Smooth muscle cell of the brain vasculature (primary cell): Measurements from ENCODE around the gene UTP11.

Experiments used
- DNase-seq: peaks from one replicate; pipeline ENCODE4 v3.0.0-alpha.2; 2012; ENCODE audit warnings: low read depth, low spot score

Gene UTP11

GRCh38 chr1:38003261-38004250, 9.0 kb upstream of the UTP11 start:
- no peak for DNase-seq

GRCh38 chr1:38004284-38005108, 8.0 kb upstream of the UTP11 start:
- DNase-seq, result no peak

- no peak for DNase-seq
Measured at GRCh38 chr1:38005195-38006007, 7.1 kb upstream of the UTP11 start, which contains the start of gene FHL3. TSS of gene FHL3 (minus strand) at chr1:38005514. CDS start at chr1:37999412, 6,102 bp downstream.

GRCh38 chr1:38006008-38006828, 6.3 kb upstream of the UTP11 start:
- no peak for DNase-seq

- no peak for DNase-seq
Measured at GRCh38 chr1:38009088-38009840, 3.3 kb upstream of the UTP11 start.

GRCh38 chr1:38009841-38010180, 2.7 kb upstream of the UTP11 start:
- no peak for DNase-seq

- no peak for DNase-seq
Measured at GRCh38 chr1:38013227-38013622, 691 bp downstream of the UTP11 start.

GRCh38 chr1:38014171-38014570, 1.6 kb downstream of the UTP11 start:
- no peak for DNase-seq

- DNase-seq, result no peak
Measured at GRCh38 chr1:38014724-38015424, 2.3 kb downstream of the UTP11 start.

- no peak for DNase-seq
Measured at GRCh38 chr1:38015978-38016725, 3.6 kb downstream of the UTP11 start.

- no peak for DNase-seq
Measured at GRCh38 chr1:38018864-38019343, 6.4 kb downstream of the UTP11 start.

- DNase-seq, result no peak
Measured at GRCh38 chr1:38020396-38020795, 7.9 kb downstream of the UTP11 start.

- DNase-seq, result no peak
Measured at GRCh38 chr1:38021969-38022368, 9.4 kb downstream of the UTP11 start.

- DNase-seq, result no peak
Measured at GRCh38 chr1:38022810-38023209, 10.3 kb downstream of the UTP11 start.

- no peak for DNase-seq
Measured at GRCh38 chr1:38025233-38025632, 12.7 kb downstream of the UTP11 start.

- no peak for DNase-seq
Measured at GRCh38 chr1:38025664-38026063, 13.1 kb downstream of the UTP11 start.

GRCh38 chr1:38026592-38027200, 14.2 kb downstream of the UTP11 start:
- DNase-seq, result no peak
